ENCODE measurements around the gene NR2C2.

- TF ChIP-seq, protein P1, sequence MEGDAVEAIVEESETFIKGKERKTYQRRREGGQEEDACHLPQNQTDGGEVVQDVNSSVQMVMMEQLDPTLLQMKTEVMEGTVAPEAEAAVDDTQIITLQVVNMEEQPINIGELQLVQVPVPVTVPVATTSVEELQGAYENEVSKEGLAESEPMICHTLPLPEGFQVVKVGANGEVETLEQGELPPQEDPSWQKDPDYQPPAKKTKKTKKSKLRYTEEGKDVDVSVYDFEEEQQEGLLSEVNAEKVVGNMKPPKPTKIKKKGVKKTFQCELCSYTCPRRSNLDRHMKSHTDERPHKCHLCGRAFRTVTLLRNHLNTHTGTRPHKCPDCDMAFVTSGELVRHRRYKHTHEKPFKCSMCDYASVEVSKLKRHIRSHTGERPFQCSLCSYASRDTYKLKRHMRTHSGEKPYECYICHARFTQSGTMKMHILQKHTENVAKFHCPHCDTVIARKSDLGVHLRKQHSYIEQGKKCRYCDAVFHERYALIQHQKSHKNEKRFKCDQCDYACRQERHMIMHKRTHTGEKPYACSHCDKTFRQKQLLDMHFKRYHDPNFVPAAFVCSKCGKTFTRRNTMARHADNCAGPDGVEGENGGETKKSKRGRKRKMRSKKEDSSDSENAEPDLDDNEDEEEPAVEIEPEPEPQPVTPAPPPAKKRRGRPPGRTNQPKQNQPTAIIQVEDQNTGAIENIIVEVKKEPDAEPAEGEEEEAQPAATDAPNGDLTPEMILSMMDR (IDR thresholded peaks at IDR 0.05; ENCODE audit: low read depth, low read length, missing input control) = no peak
- TF ChIP-seq, protein P2, sequence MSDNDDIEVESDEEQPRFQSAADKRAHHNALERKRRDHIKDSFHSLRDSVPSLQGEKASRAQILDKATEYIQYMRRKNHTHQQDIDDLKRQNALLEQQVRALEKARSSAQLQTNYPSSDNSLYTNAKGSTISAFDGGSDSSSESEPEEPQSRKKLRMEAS (IDR thresholded peaks at IDR 0.05) = no peak
- TF ChIP-seq REST (IDR thresholded peaks at IDR 0.05) (no peak), TAF1 (conservative IDR thresholded peaks at IDR 0.05) (no peak), HNF4A (conservative IDR thresholded peaks at IDR 0.05) (no peak), RAD21 (IDR thresholded peaks at IDR 0.05) (no peak)
- TF ChIP-seq, protein P3, sequence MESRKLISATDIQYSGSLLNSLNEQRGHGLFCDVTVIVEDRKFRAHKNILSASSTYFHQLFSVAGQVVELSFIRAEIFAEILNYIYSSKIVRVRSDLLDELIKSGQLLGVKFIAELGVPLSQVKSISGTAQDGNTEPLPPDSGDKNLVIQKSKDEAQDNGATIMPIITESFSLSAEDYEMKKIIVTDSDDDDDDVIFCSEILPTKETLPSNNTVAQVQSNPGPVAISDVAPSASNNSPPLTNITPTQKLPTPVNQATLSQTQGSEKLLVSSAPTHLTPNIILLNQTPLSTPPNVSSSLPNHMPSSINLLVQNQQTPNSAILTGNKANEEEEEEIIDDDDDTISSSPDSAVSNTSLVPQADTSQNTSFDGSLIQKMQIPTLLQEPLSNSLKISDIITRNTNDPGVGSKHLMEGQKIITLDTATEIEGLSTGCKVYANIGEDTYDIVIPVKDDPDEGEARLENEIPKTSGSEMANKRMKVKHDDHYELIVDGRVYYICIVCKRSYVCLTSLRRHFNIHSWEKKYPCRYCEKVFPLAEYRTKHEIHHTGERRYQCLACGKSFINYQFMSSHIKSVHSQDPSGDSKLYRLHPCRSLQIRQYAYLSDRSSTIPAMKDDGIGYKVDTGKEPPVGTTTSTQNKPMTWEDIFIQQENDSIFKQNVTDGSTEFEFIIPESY (IDR thresholded peaks at IDR 0.05) = no peak
These were observed 93.5 kb downstream of the NR2C2 start for GRCh38 chr3:15040844-15041243.
